ENCODE data around the gene NR2E1.

DNA sequence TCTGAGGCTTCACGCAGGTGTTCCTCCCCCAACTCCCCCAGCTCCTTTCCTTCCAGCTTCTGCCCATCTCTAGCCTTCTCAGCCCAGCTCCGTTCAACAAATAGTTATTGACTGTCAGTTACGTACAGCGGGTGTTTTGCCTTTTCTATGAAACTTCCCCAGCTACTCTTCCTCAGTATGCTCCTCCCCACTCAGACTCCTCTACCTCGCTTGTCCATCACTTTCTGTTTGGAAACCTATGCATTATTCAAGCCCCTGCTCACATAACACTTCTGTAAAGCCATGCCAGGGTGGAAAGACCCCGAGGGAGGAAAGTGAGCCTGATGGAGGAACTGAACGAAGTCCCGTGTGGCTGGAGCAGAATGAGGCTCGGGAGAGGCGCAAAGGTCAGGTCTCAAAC is 44.2 kb upstream of the NR2E1 start:
- TF ChIP-seq, protein P1, sequence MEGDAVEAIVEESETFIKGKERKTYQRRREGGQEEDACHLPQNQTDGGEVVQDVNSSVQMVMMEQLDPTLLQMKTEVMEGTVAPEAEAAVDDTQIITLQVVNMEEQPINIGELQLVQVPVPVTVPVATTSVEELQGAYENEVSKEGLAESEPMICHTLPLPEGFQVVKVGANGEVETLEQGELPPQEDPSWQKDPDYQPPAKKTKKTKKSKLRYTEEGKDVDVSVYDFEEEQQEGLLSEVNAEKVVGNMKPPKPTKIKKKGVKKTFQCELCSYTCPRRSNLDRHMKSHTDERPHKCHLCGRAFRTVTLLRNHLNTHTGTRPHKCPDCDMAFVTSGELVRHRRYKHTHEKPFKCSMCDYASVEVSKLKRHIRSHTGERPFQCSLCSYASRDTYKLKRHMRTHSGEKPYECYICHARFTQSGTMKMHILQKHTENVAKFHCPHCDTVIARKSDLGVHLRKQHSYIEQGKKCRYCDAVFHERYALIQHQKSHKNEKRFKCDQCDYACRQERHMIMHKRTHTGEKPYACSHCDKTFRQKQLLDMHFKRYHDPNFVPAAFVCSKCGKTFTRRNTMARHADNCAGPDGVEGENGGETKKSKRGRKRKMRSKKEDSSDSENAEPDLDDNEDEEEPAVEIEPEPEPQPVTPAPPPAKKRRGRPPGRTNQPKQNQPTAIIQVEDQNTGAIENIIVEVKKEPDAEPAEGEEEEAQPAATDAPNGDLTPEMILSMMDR (CRISPR knock-in tag; IDR thresholded peaks at IDR 0.05), result no peak
- TF ChIP-seq, protein P2, sequence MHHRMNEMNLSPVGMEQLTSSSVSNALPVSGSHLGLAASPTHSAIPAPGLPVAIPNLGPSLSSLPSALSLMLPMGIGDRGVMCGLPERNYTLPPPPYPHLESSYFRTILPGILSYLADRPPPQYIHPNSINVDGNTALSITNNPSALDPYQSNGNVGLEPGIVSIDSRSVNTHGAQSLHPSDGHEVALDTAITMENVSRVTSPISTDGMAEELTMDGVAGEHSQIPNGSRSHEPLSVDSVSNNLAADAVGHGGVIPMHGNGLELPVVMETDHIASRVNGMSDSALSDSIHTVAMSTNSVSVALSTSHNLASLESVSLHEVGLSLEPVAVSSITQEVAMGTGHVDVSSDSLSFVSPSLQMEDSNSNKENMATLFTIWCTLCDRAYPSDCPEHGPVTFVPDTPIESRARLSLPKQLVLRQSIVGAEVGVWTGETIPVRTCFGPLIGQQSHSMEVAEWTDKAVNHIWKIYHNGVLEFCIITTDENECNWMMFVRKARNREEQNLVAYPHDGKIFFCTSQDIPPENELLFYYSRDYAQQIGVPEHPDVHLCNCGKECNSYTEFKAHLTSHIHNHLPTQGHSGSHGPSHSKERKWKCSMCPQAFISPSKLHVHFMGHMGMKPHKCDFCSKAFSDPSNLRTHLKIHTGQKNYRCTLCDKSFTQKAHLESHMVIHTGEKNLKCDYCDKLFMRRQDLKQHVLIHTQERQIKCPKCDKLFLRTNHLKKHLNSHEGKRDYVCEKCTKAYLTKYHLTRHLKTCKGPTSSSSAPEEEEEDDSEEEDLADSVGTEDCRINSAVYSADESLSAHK (CRISPR knock-in tag; IDR thresholded peaks at IDR 0.05; ENCODE audit: borderline replicate concordance), result no peak
- TF ChIP-seq ADNP (CRISPR knock-in tag; IDR thresholded peaks at IDR 0.05) (no peak), GABPB1 (CRISPR knock-in tag; IDR thresholded peaks at IDR 0.05) (no peak), ZNF121 (CRISPR knock-in tag; IDR thresholded peaks at IDR 0.05) (no peak), FOXA3 (CRISPR knock-in tag; IDR thresholded peaks at IDR 0.05) (no peak), ZNF44 (CRISPR knock-in tag; IDR thresholded peaks at IDR 0.05) (no peak), SIN3B (IDR thresholded peaks at IDR 0.05; ENCODE audit: low read length) (no peak), ZBTB38 (CRISPR knock-in tag; IDR thresholded peaks at IDR 0.05) (no peak), KLF16 (CRISPR knock-in tag; IDR thresholded peaks at IDR 0.05) (no peak), CBX2 (IDR thresholded peaks at IDR 0.05; ENCODE audit: low read depth, low read length) (no peak), CBX2 (CRISPR knock-in tag; IDR thresholded peaks at IDR 0.05; ENCODE audit: low read depth) (no peak), XBP1 (CRISPR knock-in tag; IDR thresholded peaks at IDR 0.05) (no peak)
- TF ChIP-seq, protein P3, sequence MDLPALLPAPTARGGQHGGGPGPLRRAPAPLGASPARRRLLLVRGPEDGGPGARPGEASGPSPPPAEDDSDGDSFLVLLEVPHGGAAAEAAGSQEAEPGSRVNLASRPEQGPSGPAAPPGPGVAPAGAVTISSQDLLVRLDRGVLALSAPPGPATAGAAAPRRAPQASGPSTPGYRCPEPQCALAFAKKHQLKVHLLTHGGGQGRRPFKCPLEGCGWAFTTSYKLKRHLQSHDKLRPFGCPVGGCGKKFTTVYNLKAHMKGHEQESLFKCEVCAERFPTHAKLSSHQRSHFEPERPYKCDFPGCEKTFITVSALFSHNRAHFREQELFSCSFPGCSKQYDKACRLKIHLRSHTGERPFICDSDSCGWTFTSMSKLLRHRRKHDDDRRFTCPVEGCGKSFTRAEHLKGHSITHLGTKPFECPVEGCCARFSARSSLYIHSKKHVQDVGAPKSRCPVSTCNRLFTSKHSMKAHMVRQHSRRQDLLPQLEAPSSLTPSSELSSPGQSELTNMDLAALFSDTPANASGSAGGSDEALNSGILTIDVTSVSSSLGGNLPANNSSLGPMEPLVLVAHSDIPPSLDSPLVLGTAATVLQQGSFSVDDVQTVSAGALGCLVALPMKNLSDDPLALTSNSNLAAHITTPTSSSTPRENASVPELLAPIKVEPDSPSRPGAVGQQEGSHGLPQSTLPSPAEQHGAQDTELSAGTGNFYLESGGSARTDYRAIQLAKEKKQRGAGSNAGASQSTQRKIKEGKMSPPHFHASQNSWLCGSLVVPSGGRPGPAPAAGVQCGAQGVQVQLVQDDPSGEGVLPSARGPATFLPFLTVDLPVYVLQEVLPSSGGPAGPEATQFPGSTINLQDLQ (CRISPR knock-in tag; IDR thresholded peaks at IDR 0.05), result no peak
- TF ChIP-seq, protein P4, sequence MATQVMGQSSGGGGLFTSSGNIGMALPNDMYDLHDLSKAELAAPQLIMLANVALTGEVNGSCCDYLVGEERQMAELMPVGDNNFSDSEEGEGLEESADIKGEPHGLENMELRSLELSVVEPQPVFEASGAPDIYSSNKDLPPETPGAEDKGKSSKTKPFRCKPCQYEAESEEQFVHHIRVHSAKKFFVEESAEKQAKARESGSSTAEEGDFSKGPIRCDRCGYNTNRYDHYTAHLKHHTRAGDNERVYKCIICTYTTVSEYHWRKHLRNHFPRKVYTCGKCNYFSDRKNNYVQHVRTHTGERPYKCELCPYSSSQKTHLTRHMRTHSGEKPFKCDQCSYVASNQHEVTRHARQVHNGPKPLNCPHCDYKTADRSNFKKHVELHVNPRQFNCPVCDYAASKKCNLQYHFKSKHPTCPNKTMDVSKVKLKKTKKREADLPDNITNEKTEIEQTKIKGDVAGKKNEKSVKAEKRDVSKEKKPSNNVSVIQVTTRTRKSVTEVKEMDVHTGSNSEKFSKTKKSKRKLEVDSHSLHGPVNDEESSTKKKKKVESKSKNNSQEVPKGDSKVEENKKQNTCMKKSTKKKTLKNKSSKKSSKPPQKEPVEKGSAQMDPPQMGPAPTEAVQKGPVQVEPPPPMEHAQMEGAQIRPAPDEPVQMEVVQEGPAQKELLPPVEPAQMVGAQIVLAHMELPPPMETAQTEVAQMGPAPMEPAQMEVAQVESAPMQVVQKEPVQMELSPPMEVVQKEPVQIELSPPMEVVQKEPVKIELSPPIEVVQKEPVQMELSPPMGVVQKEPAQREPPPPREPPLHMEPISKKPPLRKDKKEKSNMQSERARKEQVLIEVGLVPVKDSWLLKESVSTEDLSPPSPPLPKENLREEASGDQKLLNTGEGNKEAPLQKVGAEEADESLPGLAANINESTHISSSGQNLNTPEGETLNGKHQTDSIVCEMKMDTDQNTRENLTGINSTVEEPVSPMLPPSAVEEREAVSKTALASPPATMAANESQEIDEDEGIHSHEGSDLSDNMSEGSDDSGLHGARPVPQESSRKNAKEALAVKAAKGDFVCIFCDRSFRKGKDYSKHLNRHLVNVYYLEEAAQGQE (IDR thresholded peaks at IDR 0.05; ENCODE audit: borderline replicate concordance in 1 of 2, low read depth in 1 of 2, low read length in 2 of 2), result no peak
